GM18858 (cell line): ENCODE measurements around the gene PAQR6.
"Not testable (repeated sequence)": the region's sequence is repeated elsewhere in the genome, so short reads cannot be mapped to it uniquely, and the experiment has no call there.

Source experiments
- ATAC-seq: cut with Tn5 transposase; IDR thresholded peaks from one replicate; pipeline ENCODE4 v1.9.1; 2021; ENCODE audit not compliant: unreplicated experiment

PAQR6 gene

DNA sequence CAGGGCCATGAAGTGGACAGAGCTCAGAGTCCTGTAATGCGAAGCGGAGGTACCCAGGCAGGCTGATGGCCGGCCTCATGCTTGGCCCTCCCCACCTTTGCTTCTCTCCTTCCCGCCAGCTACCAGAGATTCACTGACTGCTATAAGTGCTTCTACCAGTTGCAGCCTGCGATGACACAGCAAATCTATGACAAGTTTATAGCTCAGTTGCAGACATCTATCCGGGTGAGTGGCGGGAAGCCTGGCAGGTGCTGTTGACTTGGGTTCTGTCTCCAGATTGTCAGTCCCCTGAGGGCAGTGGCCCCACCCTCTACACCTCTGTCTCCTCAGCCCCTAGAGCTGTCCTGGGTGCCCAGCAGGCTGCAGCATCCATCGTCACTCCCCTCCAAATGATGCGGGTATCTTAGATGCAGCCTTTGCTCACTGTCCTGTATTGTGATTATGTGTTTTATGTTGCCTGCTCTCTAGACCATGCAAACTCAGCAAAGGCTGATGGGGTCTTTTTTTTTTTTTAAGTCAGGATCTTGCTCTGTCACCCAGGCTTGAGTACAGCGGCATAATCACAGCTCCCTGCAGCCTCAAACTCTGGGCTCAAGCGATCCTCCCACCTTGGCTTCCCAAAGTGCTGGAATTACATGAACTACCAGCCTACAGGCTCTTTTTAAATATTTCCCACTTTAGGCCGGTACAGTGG lies 15.5 kb downstream of the PAQR6 start:
- ATAC-seq, result no peak

DNA sequence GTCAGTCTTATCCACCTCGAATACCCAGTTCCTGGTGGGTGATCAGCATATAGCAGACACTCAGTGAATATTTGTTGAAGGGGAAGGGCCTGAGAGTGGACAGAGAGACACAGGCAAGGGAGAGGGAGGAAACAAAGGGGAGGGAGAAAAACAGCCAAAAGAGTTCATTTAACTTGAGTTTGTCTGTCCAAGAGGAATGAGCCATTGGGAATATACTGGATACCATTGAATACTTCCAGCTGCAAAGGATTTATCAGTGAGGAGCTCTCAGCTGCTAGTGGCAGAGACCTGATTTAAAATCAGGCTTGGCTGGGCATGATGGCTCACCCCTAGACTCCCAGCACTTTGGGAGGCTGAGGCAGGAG lies 17.4 kb downstream of the PAQR6 start:
- no peak for ATAC-seq

DNA sequence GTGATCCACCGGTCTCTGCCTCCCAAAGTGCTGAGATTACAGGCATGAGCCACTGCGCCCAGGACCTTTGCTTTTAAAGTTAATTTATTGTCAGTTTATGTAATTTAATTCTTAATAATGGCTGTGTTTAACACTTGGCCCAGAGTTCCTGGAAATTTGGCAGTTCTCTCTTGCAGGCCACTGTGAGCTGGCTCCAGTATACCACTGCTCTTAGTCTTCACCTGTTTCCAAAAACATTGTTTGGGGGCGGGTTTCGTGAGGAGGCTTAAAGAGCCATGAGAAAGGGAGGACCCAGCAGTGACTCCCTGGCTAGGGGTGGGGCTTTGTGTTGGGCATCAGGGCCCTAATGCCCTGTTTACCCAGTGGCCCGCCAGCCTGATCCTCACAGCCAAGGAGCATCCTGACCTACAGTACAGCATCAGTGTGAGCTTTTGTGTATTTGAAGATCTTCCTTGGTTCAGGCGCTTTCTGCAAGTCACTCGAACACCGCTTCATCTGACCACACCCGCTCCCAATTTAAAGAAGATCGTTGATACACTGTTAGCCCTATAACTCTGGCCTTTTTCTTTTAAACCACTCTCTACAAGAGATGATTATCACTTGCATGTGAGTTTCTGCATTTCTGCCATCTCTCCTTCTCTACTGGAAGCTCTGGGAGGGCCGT lies 17.9 kb downstream of the PAQR6 start:
- ATAC-seq, result no peak

DNA sequence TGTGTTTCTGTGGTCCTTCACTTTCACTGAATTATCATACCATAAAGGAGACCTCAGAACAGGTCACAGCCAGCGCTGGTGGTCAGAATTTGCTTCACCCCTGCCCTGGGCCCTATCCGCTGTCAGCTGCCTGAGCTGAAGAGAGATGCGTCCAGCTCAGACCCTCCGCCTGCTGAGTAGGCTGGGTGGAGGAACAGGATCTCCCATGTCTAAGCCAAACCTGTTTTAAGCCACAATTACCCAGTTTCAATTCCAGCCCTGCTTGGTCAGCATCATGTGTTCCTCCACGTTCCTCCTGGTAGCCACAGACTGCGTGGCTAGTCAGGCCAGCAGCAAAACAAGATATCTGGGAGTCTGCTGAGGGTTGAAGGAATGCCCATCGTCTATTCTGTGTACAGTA lies 19.4 kb downstream of the PAQR6 start:
- ATAC-seq, result no peak

DNA sequence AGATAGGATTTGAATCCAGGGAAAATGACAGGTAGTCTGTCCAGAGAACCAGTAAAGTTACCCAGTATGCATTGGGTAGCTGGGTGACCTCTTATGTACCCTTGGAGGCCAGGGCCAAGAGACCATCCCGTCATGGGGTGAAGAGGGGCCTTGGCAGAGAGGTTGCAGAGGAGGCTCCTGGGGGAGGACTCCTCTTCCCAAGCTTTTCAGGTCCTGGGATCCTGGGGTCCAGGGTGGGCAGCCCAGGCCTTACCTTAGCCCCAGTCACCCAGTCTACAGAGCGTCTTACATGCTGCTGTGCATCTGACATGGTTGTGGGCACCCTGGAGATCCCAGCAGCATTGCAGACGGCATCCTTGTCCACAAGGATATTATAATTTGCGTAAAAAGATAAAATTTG lies 21.1 kb downstream of the PAQR6 start:
- no peak for ATAC-seq

DNA sequence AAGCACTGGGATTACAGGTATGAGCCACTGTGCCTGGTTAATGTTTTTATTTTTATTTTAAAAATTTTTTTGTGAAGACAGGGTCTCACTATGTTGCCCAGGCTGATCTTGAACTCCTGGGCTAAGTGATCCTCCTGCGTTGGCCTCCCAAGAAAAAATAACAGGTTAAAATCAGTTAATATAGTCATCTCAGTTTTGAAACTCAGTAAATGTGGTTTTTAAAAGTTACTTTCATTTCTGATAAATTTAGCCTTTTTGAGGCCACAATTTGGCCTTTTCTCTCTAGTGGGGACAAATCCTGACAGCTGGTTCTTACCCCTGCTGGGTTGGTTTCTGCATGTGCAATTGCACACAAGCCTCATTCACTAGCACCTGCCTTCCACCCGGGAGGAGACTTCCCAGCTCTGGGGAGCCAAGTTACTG lies 21.7 kb downstream of the PAQR6 start:
- peak; percentile 55 for ATAC-seq

DNA sequence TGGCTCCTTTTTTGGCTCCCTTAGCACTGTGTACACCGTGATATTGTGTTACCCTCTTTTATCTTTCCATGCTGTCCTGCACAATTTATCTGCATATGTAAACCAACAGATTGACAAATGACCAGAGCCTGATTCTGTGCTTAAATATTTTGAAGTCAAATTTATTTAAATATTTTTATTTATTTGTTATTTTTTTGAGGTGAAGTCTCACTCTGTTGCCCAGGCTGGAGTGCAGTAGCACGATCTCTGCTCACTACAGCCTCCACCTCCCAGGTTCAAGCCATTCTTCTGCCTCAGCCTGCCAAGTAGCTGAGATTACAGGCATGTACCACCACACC lies 22.2 kb downstream of the PAQR6 start:
- ATAC-seq, result no peak

DNA sequence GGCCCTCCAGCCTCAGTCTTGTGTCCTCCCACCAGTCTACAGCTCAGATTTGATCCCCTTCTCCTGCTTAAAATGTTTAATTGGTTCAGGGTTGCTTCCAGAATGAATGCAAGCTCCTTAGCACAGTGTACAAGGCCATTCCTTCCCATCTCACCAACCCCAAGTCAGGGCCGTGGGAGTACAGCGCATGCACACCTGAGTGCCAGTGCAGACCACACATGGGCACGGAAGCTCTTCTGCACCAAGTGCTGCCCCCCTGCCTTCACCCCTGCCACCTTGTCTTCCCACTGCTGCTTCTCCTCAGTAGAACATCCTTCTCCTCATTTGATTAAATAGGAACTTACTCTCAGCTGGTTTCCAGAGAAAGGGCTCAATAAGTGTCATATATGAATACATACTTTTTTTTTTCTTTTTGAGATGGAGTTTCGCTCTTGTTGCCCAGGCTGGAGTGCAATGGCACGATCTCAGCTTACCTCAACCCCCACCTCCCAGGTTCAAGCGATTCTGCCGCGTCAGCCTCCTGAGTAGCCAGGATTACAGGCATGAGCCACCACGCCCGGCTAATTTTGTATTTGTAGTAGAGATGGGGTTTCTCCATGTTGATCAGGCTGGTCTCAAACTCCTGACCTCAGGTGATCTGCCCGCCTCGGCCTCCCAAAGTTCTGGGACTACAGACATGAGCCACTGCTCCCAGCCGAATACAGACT lies 25.7 kb downstream of the PAQR6 start:
- ATAC-seq, result no peak

DNA sequence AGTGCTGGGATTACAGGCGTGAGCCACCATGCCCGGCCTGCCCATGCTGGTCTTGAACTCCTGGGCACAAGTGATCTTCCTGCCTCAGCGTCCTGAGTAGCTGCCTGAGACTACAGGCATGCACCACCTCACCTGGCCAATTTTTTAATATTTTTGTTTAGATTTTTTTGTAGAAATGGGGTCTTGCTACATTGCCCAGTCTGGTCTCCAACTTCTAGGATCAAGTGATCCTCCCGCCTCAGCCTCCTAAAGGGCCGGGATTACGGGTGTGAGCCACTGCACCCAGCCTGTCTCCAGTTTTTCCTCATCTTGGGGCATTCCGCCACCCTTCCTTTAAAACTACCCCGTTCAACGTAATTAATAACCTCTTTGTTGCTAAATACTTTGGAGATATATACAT lies 27.6 kb downstream of the PAQR6 start:
- ATAC-seq, result no peak

DNA sequence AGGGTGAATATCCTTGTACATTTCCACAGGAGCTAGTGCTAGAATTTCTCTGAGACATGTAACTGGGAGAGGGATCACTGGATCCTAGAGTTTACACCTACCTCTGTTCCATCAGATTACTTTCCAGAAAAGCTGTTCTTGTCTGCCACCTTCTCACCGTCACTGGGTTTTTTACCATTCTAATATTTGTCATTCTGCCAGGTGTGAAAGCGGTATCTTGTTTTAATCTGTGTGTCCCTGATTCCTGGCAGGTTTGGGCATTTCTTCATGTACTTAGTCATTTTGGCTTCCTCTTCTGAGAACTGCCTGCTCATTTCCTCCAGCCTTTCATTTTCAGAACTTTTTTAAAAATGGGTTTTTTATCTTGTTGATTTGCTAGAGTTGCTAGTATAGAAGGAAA lies 30.0 kb downstream of the PAQR6 start:
- no peak for ATAC-seq

DNA sequence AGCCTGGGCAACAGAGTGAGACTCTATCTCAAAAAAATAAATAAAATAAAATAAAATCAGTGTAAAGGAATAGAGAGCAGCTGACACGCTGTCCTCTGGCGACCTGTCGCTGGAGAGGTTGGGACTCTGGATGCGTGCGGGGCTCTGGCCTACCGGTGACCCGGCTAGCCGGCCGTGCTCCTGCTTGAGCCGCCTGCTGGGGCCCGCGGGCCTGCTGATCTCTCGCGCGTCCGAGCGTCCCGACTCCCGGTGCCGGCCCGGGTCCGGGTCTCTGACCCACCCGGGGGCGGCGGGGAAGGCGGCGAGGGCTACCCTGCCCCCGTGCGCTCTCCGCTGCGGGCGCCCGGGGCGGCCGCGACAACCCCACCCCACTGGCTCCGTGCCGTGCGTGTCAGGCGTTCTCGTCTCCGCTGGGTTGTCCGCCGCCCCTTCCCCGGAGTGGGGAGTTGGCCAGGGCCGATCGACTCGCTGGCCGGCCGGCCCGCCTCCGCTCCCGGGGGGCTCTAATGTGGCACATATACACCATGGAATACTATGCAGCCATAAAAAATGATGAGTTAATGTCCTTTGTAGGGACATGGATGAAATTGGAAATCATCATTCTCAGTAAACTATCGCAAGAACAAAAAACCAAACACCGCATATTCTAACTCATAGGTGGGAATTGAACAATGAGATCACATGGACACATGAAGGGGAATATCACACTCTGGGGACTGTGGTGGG lies 31.3 kb downstream of the PAQR6 start:
- not testable (repeated sequence) for ATAC-seq

DNA sequence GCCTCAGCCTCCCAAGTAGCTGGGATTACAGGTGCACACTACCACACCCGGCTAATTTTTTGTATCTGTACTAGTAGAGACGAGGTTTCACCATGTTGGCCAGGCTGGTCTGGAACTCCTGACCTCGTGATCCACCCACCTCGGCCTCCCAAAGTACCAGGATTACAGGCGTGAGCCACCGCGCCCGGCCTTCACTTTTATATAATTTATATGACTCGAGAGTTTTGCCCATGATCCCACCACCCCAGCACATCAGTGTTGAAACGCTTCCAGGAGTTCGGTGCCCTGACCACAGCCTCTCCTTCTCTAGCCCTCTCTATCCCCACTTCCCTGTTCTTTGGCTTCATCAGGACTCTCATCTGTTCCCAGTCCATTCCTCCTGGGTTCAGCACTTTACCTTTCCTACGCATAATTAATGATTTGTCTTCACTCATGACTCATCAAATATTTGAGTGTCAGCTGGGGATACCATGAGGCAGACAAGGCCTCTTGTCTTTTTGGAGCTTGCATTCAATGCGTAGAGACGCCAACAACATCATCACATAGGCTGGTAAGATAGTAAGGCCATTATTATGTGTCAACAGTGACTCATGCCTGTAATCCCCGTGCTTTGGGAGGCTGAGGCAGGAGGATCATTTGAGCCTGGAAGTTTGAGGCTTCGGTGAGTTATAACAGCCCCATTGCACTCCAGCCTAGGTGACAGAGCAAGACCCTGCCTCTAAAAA lies 33.7 kb downstream of the PAQR6 start:
- ATAC-seq, result no peak

DNA sequence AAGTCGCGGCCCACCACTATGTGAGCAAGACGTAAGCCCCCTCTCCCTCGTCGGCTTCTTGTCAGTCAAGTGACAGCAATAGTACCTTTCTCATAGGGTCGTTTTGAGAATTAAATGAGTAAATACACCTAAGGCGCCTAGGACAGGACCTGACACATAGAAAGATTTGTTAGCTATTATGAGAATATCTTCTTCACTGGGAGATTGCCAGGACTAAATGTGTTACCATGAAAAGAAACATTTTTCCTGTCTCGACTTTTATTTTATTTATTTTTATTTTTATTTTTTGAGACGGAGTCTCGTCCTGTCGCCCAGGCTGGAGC lies 34.3 kb downstream of the PAQR6 start:
- peak; percentile 3 for ATAC-seq

DNA sequence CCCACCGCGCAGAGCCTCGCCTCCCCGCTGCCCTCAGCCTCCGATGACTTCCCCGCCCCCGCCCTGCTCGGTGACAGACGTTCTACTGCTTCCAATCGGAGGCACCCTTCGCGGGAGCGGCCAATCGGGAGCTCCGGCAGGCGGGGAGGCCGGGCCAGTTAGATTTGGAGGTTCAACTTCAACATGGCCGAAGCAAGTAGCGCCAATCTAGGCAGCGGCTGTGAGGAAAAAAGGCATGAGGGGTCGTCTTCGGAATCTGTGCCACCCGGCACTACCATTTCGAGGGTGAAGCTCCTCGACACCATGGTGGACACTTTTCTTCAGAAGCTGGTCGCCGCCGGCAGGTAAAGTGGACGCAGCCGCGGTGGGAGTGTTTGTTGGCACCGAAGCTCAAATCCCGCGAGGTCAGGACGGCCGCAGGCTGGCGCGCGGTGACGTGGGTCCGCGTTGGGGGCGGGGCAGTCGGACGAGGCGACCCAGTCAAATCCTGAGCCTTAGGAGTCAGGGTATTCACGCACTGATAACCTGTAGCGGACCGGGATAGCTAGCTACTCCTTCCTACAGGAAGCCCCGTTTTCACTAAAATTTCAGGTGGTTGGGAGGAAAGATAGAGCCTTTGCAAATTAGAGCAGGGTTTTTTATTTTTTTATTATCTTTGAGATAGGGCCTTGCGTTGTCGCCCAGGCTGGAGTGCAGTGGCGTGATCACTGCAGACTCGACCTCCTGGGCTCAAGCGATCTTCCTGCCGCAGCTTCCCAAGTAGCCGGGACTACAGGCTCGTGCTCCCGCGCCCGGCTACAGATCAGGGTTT lies 34.8 kb downstream of the PAQR6 start, which contains the start of gene PMF1:
Gene PMF1 (plus strand): TSS at position 175 of the 811 bp plus-strand sequence. CDS start 9 bp downstream, at position 184.
- ATAC-seq, result peak; percentile 63

DNA sequence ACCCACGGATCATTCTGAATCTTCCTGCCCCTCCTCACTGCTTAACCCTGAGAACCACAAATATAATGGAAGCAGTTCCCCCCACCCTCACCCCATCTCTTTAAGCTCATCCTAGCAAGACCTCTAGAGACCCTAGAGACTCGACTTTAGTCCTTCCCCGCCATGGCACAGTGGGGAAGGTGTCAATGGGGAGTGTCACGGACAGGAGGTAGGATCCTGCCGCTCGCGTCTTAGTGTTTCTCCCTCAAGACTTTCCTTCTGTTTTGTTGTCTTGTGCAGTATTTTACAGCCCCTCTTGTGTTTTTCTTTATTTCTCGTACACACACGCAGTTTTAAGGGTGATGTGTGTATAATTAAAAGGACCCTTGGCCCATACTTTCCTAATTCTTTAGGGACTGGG lies 35.7 kb downstream of the PAQR6 start:
- no peak for ATAC-seq

DNA sequence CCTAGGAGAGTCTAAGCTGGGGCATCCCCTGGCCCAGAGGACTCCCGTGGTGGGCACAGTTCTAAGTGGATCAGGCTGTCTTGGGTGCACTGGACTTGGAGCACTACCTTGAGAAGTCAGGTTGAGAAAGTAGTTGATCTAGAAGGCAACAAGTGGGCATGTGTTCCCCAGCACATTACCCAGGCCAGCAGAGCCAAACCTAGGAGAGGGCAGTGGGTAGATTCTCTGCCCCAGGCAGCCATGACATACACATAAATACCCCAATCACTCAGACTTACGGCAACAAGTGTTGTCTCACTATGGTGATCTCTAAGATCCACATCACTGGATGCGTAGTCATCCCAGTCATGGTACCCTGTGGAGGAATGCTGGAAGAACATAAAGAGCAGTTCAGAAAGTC lies 36.6 kb downstream of the PAQR6 start:
- ATAC-seq, result no peak

DNA sequence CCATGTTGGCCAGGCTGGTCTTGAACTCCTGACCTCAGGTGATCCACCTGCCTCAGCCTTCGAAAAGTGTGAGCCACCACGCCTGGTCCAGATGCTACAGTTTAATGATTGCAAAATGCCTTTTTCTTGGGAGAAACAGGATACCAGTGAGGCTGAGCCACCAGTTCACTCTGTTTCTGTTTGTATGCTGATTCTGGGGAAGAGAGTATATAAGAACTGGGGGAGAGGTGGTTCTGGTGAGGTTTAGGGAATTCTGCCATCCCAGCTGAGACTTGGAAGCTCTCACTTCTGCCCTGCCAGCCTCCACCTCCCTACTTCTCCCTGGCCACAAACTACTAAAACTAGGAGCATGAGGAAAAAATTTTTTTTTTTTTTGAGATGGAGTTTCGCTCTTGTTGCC lies 43.2 kb downstream of the PAQR6 start:
- no peak for ATAC-seq

DNA sequence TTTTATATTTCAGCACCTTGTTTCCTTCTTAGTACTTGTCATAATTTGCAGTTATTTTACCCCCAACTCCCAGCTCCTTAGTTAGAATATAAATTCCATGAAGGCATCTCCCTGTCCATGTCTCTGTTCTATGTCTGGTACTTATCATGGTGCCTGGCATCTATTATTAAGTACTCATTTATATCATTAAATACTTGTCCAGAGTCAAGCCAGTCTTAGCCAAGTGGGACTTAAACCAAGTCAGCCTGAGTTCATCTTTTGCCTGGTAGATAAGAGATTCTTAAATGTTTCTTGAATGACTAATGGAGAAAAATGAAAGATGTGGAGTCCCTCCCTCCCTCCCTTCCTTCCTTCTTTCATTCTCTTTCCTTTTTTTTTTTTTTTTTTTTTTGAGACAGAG lies 44.5 kb downstream of the PAQR6 start:
- ATAC-seq, result no peak

DNA sequence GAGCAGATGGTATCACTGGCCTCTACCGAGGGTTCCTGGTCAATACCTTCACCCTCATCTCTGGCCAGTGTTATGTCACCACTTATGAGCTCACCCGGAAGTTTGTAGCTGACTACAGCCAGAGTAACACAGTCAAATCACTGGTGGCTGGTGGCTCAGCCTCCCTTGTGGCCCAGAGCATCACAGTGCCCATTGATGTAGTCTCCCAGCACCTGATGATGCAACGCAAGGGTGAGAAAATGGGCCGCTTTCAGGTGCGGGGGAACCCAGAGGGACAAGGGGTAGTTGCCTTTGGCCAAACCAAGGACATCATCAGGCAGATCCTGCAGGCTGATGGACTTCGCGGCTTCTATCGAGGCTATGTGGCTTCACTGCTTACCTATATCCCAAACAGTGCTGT lies 47.8 kb downstream of the PAQR6 start:
- no peak for ATAC-seq

DNA sequence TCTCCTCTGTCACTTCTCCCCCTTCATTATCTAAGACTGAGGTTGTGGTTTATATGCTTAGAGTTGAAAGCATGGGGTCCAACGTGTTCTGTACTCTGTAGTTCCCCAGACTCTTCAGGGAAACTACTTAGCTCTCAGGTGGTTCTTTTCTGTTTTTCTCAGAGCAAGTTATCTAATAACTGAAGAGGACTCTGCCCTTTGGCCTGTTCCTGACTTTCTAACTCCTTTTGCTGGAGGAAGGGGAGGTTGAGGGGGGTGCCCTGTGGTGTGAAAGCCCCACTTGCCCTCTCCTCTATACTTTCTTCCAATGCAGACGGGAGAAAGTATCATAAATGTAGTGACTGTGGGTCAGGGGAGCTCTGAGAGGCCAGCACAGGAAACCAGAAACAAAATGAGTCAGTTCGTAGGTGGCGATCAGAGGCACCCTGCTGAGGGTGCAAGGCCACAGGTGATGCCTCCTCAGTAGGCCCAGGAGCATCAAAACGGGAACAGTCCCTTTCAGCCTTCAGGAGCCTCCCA lies 49.0 kb downstream of the PAQR6 start:
- no peak for ATAC-seq
